Neural cell (in vitro differentiated cells): Measurements from ENCODE around the gene NXPH2. TPM values are rescaled to one million over a fixed set of nuclear protein-coding genes. Genes with fewer than 3 reads are reported as not detected.

Experiments used
- H2AFZ ChIP-seq: fragments of 200-600, 300-800 bp; sonication (generic), shearing (Covaris generic); 2 replicates; pipeline ENCODE4 v1.6.0; 2014; ENCODE audit warnings: low read depth, mild to moderate bottlenecking, antibody characterized with exemption, low read length, moderate library complexity
- H3F3A ChIP-seq: fragments of 200-600 bp; shearing (Covaris generic); 2 replicates; pipeline ENCODE4 v1.6.1; 2016; ENCODE audit warnings: mild to moderate bottlenecking, moderate library complexity, mixed read lengths, antibody characterized with exemption, low read length; ENCODE audit not compliant: insufficient read depth, poor library complexity, severe bottlenecking
- H3K27ac ChIP-seq: fragments of 200-600, 300-800 bp; sonication (generic), shearing (Covaris generic); 2 replicates; pipeline ENCODE4 v1.5.1; 2014; ENCODE audit warnings: mild to moderate bottlenecking, low read length, moderate library complexity
- H3K27me3 ChIP-seq: fragments of 300-800, 200-600 bp; sonication (generic), shearing (Covaris generic); 2 replicates; pipeline ENCODE4 v1.6.0; 2014; ENCODE audit warnings: mild to moderate bottlenecking, low read depth, low read length, moderate library complexity; ENCODE audit not compliant: insufficient read depth
- H3K36me3 ChIP-seq: fragments of 300-800, 200-600 bp; sonication (generic), shearing (Covaris generic); 2 replicates; pipeline ENCODE4 v1.5.1; 2014; ENCODE audit warnings: mild to moderate bottlenecking, antibody characterized with exemption, low read length, moderate library complexity; ENCODE audit not compliant: insufficient read depth
- H3K4me2 ChIP-seq: fragments of 300-800, 200-600 bp; sonication (generic), shearing (Covaris generic); 2 replicates; pipeline ENCODE4 v1.6.0; 2014; ENCODE audit warnings: mild to moderate bottlenecking, low read length
- H3K4me3 ChIP-seq: fragments of 300-800, 200-600 bp; sonication (generic), shearing (Covaris generic); 2 replicates; pipeline ENCODE4 v1.5.1; 2014; ENCODE audit warnings: mild to moderate bottlenecking, low read length, moderate library complexity
- H3K79me2 ChIP-seq: fragments of 200-600 bp; shearing (Covaris generic); replicated peaks from 2 replicates; pipeline ENCODE4 v1.6.0; 2014; ENCODE audit warnings: mild to moderate bottlenecking, low read length, moderate library complexity; ENCODE audit not compliant: insufficient read depth
- H3K9ac ChIP-seq: fragments of 300-800, 200-600 bp; sonication (generic), shearing (Covaris generic); 2 replicates; pipeline ENCODE4 v1.6.1; 2016; ENCODE audit warnings: mild to moderate bottlenecking, low read length, mixed read lengths
- H3K9me2 ChIP-seq: fragments of 200-600 bp; shearing (Covaris generic); 2 replicates; pipeline ENCODE4 v1.6.1; 2016; ENCODE audit warnings: mild to moderate bottlenecking, low read length, mixed read lengths; ENCODE audit not compliant: insufficient read depth
- H3K9me3 ChIP-seq: fragments of 200-600, 300-800 bp; sonication (generic), shearing (Covaris generic); 2 replicates; pipeline ENCODE4 v1.6.1; 2016; ENCODE audit warnings: mild to moderate bottlenecking, mixed run types, low read length, moderate library complexity, mixed read lengths
- H4K20me1 ChIP-seq: fragments of 200-600 bp; shearing (Covaris generic); 2 replicates; pipeline ENCODE4 v1.6.1; 2016; ENCODE audit warnings: mild to moderate bottlenecking, mixed run types; ENCODE audit not compliant: insufficient read depth
- CTCF ChIP-seq: fragments of 450-650 bp; IDR thresholded peaks from 2 replicates; pipeline ENCODE4 v1.5.1; 2014; ENCODE audit warnings: antibody characterized with exemption, mild to moderate bottlenecking, moderate library complexity; ENCODE audit not compliant: poor library complexity, severe bottlenecking
- EP300 ChIP-seq: fragments of 450-650 bp; conservative IDR thresholded peaks from 2 replicates; pipeline ENCODE4 v1.6.1; 2014; ENCODE audit warnings: antibody characterized with exemption, mild to moderate bottlenecking, moderate library complexity; ENCODE audit not compliant: poor library complexity, severe bottlenecking
- EZH2 ChIP-seq: fragments of 200-600, 300-800 bp; shearing (Covaris generic), sonication (generic); IDR thresholded peaks from 2 replicates; pipeline ENCODE4 v1.6.1; 2014; ENCODE audit warnings: antibody characterized with exemption, low read length, borderline replicate concordance, mild to moderate bottlenecking; ENCODE audit not compliant: insufficient read depth, poor library complexity, severe bottlenecking
- MXI1 ChIP-seq: fragments of 450-650 bp; conservative IDR thresholded peaks from 2 replicates; pipeline ENCODE4 v1.6.1; 2014; ENCODE audit warnings: antibody characterized with exemption, mild to moderate bottlenecking; ENCODE audit not compliant: poor library complexity, severe bottlenecking
- POLR2AphosphoS5 ChIP-seq: IDR thresholded peaks from 2 replicates; pipeline ENCODE4 v1.6.1; 2012
- RAD21 ChIP-seq: fragments of 450-650 bp; conservative IDR thresholded peaks from 2 replicates; pipeline ENCODE4 v1.6.1; 2014; ENCODE audit warnings: antibody characterized with exemption, mild to moderate bottlenecking, moderate library complexity
- REST ChIP-seq: IDR thresholded peaks from 2 replicates; pipeline ENCODE4 v1.6.1; 2012; ENCODE audit warnings: borderline replicate concordance
- SMC3 ChIP-seq: fragments of 450-650 bp; conservative IDR thresholded peaks from 2 replicates; pipeline ENCODE4 v1.6.1; 2014; ENCODE audit warnings: antibody characterized with exemption, mild to moderate bottlenecking, moderate library complexity; ENCODE audit not compliant: poor library complexity
- TAF1 ChIP-seq: IDR thresholded peaks from 2 replicates; pipeline ENCODE4 v1.6.1; 2012; ENCODE audit warnings: low read depth
- polyA plus RNA-seq: library from polyadenylated mRNA; depleted of rRNA; stranded (reverse); fragments of >200 nt; gene quantifications from 2 replicates; pipeline ENCODE4 v1.2.3, GENCODE V29; 2014

NXPH2 gene
- polyA plus RNA-seq, 1 donor from 2014 or later, result not detected

GRCh38 chr2:138777996-138778395 lies 2.2 kb downstream of the NXPH2 start:
- Histone ChIP-seq H3K4me2 (no peak overlapping the region), H3F3A (no peaks in the 10 kb centered on the region), H3K9me2 (no peaks in the 10 kb centered on the region), H3K4me3 (no peak overlapping the region), H3K79me2 (no peaks in the 10 kb centered on the region), H3K9me3 (peaks cover 7% of the 10 kb centered on the region), H4K20me1 (no peaks in the 10 kb centered on the region), H3K9ac (no peak overlapping the region), H2AFZ (no peak overlapping the region), H3K27ac (no peak overlapping the region), H3K36me3 (no peaks in the 10 kb centered on the region), H3K27me3 (peaks cover 59% of the 10 kb centered on the region)
- TF ChIP-seq SMC3 (no peak), EP300 (no peak), EZH2 (no peak), TAF1 (no peak), RAD21 (no peak), CTCF (no peak), POLR2AphosphoS5 (no peak), MXI1 (no peak), REST (no peak)

GRCh38 chr2:138775736-138776135 lies 4.5 kb downstream of the NXPH2 start:
- Histone ChIP-seq H3K27ac (no peak overlapping the region), H3K4me3 (no peak overlapping the region), H3K79me2 (no peaks in the 10 kb centered on the region), H3K9ac (no peak overlapping the region), H3K4me2 (no peak overlapping the region), H3K9me3 (no peaks in the 10 kb centered on the region), H2AFZ (no peak overlapping the region), H4K20me1 (no peaks in the 10 kb centered on the region), H3K27me3 (peaks cover 36% of the 10 kb centered on the region), H3K9me2 (no peaks in the 10 kb centered on the region), H3K36me3 (no peaks in the 10 kb centered on the region), H3F3A (no peaks in the 10 kb centered on the region)
- TF ChIP-seq CTCF, result no peak
- no peak for TF ChIP-seq EZH2
- no peak for TF ChIP-seq RAD21
- TF ChIP-seq POLR2AphosphoS5, result no peak
- TF ChIP-seq SMC3, result no peak
- TF ChIP-seq MXI1, result no peak
- TF ChIP-seq REST, result no peak
- no peak for TF ChIP-seq EP300
- no peak for TF ChIP-seq TAF1
